Osteoblast (primary cell): ENCODE data around the gene TYRO3. TPM values are rescaled to one million over a fixed set of nuclear protein-coding genes. Genes with fewer than 3 reads are reported as not detected.

ENCODE experiments used
- DNase-seq: peaks from one replicate; pipeline ENCODE4 v3.0.0; 2011; ENCODE audit warnings: low spot score, mixed read lengths; ENCODE audit not compliant: insufficient read length; ENCODE audit errors: missing footprints
- H2AFZ ChIP-seq: 2 replicates; pipeline ENCODE4 v1.6.0; 2011; ENCODE audit warnings: mild to moderate bottlenecking, low read length
- H3K27ac ChIP-seq: 2 replicates; pipeline ENCODE4 v1.5.1; 2011; ENCODE audit warnings: mild to moderate bottlenecking, low read depth, low read length, moderate library complexity
- H3K27me3 ChIP-seq: 2 replicates; pipeline ENCODE4 v1.6.0; 2012; ENCODE audit warnings: mild to moderate bottlenecking, control low read depth, inconsistent platforms, low read length, moderate library complexity; ENCODE audit not compliant: insufficient read depth
- H3K36me3 ChIP-seq: 2 replicates; pipeline ENCODE4 v1.5.1; 2011; ENCODE audit warnings: mild to moderate bottlenecking, low read length, control low read depth, moderate library complexity; ENCODE audit not compliant: insufficient read depth
- H3K4me1 ChIP-seq: 2 replicates; pipeline ENCODE4 v1.5.1; 2011; ENCODE audit warnings: mild to moderate bottlenecking, low read length, control low read depth, moderate library complexity; ENCODE audit not compliant: insufficient read depth
- H3K4me2 ChIP-seq: 2 replicates; pipeline ENCODE4 v1.6.0; 2011; ENCODE audit warnings: mild to moderate bottlenecking, low read length; ENCODE audit not compliant: insufficient read depth
- H3K4me3 ChIP-seq: fragments of 200-600 bp; sonication (generic); 3 replicates; pipeline ENCODE4 v1.5.1; 2012; ENCODE audit warnings: mild to moderate bottlenecking, low read length, inconsistent platforms; ENCODE audit not compliant: insufficient read depth
- H3K79me2 ChIP-seq: 2 replicates; pipeline ENCODE4 v1.6.0; 2012; ENCODE audit warnings: mild to moderate bottlenecking, low read length, control low read depth, inconsistent platforms; ENCODE audit not compliant: insufficient read depth
- H3K9me3 ChIP-seq: 2 replicates; pipeline ENCODE4 v1.5.1; 2011; ENCODE audit warnings: low read depth, low read length, control low read depth
- H4K20me1 ChIP-seq: 2 replicates; pipeline ENCODE4 v1.6.0; 2012; ENCODE audit warnings: mild to moderate bottlenecking, low read length, control low read depth; ENCODE audit not compliant: insufficient read depth
- total RNA-seq: library from RNA; depleted of rRNA; stranded (reverse); fragments of >200 nt; gene quantifications from 2 replicates; pipeline ENCODE4 v1.2.3, GENCODE V29; 2012
- TF ChIP-seq, protein P1 (sequence below): IDR thresholded peaks from 2 replicates; pipeline ENCODE4 v1.5.1; 2011; ENCODE audit warnings: mild to moderate bottlenecking, low read depth, low read length, moderate library complexity; ENCODE audit errors: extremely low read depth

Gene TYRO3
- total RNA-seq, 1 donor = 6.2 TPM

- TF ChIP-seq, protein P1, sequence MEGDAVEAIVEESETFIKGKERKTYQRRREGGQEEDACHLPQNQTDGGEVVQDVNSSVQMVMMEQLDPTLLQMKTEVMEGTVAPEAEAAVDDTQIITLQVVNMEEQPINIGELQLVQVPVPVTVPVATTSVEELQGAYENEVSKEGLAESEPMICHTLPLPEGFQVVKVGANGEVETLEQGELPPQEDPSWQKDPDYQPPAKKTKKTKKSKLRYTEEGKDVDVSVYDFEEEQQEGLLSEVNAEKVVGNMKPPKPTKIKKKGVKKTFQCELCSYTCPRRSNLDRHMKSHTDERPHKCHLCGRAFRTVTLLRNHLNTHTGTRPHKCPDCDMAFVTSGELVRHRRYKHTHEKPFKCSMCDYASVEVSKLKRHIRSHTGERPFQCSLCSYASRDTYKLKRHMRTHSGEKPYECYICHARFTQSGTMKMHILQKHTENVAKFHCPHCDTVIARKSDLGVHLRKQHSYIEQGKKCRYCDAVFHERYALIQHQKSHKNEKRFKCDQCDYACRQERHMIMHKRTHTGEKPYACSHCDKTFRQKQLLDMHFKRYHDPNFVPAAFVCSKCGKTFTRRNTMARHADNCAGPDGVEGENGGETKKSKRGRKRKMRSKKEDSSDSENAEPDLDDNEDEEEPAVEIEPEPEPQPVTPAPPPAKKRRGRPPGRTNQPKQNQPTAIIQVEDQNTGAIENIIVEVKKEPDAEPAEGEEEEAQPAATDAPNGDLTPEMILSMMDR = no peak
- H4K20me1 ChIP-seq = no peaks in the 10 kb centered on the region
- no peaks in the 10 kb centered on the region for H3K36me3 ChIP-seq
- no peak overlapping the region for H3K4me2 ChIP-seq
- H3K27me3 ChIP-seq = peaks cover 8% of the 10 kb centered on the region
- DNase-seq = no peak
- no peaks in the 10 kb centered on the region for H3K9me3 ChIP-seq
- H3K4me3 ChIP-seq = no peak overlapping the region
- H3K27ac ChIP-seq = no peak overlapping the region
- H3K79me2 ChIP-seq = no peaks in the 10 kb centered on the region
- H3K4me1 ChIP-seq = no peaks in the 10 kb centered on the region
- no peak overlapping the region for H2AFZ ChIP-seq
Measured at GRCh38 chr15:41594801-41595746, 36.1 kb downstream of the TYRO3 start.

- H4K20me1 ChIP-seq = no peaks in the 10 kb centered on the region
- TF ChIP-seq, protein P1 = no peak
- H2AFZ ChIP-seq = no peak overlapping the region
- no peak overlapping the region for H3K4me2 ChIP-seq
- H3K27ac ChIP-seq = no peak overlapping the region
- no peak overlapping the region for H3K4me3 ChIP-seq
- no peak for DNase-seq
- H3K9me3 ChIP-seq = no peaks in the 10 kb centered on the region
- H3K36me3 ChIP-seq = no peaks in the 10 kb centered on the region
- H3K4me1 ChIP-seq = no peaks in the 10 kb centered on the region
- H3K79me2 ChIP-seq = no peaks in the 10 kb centered on the region
- peaks cover 8% of the 10 kb centered on the region for H3K27me3 ChIP-seq
Measured at GRCh38 chr15:41596972-41597371, 38.0 kb downstream of the TYRO3 start.

DNA sequence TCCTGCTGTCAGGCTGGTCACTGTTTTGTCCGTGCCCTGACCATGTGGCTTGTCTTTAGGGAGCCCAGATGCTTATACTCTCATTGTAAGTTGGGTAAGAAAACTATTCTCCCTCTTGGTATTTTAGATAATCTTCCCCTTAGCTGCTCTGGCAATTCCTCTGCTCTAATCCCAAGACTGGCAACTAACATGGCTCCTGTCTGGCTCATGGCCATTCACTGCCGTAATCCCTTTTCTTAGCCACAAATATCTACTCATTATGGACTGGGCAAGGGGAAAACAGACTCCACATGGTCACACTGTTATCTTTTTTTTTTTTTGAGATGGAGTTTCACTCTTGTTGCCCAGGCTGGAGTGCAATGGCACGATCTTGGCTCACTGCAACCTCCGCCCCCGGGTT is 38.8 kb downstream of the TYRO3 start:
- Histone ChIP-seq H3K27me3 (peaks cover 8% of the 10 kb centered on the region), H2AFZ (no peak overlapping the region), H3K4me1 (no peaks in the 10 kb centered on the region), H3K9me3 (no peaks in the 10 kb centered on the region), H3K36me3 (no peaks in the 10 kb centered on the region), H3K4me3 (no peak overlapping the region), H4K20me1 (no peaks in the 10 kb centered on the region), H3K4me2 (no peak overlapping the region), H3K79me2 (no peaks in the 10 kb centered on the region), H3K27ac (no peak overlapping the region)
- DNase-seq = no peak
- TF ChIP-seq, protein P1 = no peak

- H3K4me1 ChIP-seq = peaks cover 5% of the 10 kb centered on the region
- DNase-seq = peak; percentile 56
- no peaks in the 10 kb centered on the region for H3K9me3 ChIP-seq
- no peak overlapping the region for H2AFZ ChIP-seq
- TF ChIP-seq, protein P1 = no peak
- no peak overlapping the region for H3K27ac ChIP-seq
- no peak overlapping the region for H3K4me3 ChIP-seq
- H3K36me3 ChIP-seq = no peaks in the 10 kb centered on the region
- no peaks in the 10 kb centered on the region for H4K20me1 ChIP-seq
- H3K79me2 ChIP-seq = no peaks in the 10 kb centered on the region
- H3K4me2 ChIP-seq = no peak overlapping the region
- H3K27me3 ChIP-seq = peaks cover 8% of the 10 kb centered on the region
Measured at GRCh38 chr15:41599061-41599460, 40.0 kb downstream of the TYRO3 start.
